Measurements from ENCODE around the gene TCAP.

DNA sequence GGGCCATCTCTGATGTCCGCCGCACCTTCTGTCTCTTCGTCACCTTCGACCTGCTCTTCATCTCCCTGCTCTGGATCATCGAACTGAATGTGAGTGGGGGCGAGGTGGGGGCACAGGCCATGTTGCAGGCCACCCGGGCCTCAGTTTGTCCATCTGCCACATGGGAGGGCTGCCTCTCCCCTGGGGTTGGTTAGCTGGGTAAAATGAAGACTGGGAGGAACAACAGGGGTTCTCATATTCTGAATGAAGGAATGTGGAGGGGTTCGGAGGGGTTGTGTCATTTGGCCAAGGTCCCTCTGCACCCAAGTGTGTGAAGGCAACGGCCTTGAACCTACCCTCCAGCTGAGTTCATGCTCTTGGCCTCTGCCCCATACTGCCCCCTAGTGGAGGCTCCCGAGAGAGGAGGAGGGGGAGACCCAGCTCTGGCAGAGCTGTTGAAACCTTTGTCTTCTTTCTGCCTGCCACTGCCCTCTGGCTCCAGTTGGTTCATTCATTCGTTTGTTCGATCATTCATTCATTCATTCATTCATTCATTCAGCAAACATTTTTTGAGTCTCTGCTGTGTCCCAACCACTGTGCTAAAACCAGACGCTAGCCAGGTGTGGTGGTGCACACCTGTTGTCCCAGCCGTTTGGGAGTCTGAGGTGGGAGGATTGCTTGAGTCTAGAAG is 11.4 kb upstream of the TCAP start:
- TF ChIP-seq, protein P1, sequence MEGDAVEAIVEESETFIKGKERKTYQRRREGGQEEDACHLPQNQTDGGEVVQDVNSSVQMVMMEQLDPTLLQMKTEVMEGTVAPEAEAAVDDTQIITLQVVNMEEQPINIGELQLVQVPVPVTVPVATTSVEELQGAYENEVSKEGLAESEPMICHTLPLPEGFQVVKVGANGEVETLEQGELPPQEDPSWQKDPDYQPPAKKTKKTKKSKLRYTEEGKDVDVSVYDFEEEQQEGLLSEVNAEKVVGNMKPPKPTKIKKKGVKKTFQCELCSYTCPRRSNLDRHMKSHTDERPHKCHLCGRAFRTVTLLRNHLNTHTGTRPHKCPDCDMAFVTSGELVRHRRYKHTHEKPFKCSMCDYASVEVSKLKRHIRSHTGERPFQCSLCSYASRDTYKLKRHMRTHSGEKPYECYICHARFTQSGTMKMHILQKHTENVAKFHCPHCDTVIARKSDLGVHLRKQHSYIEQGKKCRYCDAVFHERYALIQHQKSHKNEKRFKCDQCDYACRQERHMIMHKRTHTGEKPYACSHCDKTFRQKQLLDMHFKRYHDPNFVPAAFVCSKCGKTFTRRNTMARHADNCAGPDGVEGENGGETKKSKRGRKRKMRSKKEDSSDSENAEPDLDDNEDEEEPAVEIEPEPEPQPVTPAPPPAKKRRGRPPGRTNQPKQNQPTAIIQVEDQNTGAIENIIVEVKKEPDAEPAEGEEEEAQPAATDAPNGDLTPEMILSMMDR (optimal IDR thresholded peaks at IDR 0.05 in 1 of 3, IDR thresholded peaks at IDR 0.05 in 1 of 3, conservative IDR thresholded peaks at IDR 0.05 in 1 of 3; ENCODE audit: extremely low read depth in 1 of 3, insufficient read depth in 2 of 3, low read length in 3 of 3): peak; percentile 86 to 96 (median 94)
- TF ChIP-seq EZH2 (IDR thresholded peaks at IDR 0.05; ENCODE audit: low read length): no peak

Data from keratinocyte (primary cell).